Measurements from ENCODE around the gene PSMA4.
A peak's percentile ranks its signal among the peaks of the same experiment; 100 is the strongest.
"Not testable (repeated sequence)": the region's sequence is repeated elsewhere in the genome, so short reads cannot be mapped to it uniquely, and the experiment has no call there.

Gene PSMA4

DNA sequence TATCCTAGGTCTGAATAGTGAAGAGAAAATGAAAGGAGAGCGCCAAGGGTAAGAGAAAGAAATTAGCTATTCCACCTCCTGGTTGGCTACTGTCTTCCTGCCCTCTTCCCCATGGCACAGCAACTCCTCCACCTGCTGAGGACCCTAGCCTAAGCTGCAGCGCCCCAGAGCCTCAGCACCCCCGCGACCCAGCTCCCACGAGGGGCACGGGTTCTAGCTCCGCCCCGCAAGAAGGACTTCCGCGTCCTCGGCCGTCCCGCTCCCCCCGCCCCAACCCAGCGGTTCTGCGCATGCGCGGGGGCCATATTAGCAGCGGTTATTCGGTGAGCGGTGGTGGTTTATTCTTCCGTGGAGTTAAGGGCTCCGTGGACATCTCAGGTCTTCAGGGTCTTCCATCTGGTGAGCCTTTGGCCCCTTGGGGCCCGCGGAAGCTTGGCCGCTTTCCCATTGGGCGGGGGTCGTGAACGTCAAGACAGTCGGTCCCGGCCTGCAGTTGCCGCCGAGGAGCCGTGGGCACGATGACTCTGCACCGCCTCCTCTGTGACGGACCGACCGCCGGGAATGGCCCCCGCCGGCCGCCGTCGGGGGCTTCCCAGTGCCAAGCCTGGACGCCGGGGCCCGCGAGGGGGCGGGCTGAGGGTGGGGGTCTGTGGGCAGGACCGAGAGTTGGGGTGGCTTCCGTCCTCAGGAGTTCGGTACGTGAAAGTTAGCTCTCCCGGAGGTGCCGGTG, at the start of gene PSMA4:
Gene PSMA4 (plus strand): TSS at position 304 of the 730 bp plus-strand sequence. CDS start 1,484 bp downstream, outside the sequence.
- peak; percentile 95 for DNase-seq

DNA sequence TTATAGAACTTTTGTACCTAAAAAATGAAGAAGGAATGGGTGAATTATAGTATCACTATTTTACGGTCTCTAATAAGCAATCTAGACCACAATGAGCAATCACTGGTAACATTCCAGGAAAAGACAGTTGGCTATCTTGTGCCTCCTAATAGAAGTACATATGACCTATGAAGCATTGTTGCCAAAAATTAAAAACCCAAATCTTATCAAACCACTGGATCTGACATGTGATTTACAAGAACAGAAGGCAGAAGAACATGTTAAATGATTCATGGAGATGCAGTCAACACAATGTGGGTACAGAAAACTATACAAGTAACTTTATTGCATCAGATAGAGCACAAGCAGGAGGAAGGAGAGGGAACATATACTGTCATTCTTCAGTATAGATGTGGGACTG, 47.4 kb upstream of the PSMA4 start:
- no peak for DNase-seq

DNA sequence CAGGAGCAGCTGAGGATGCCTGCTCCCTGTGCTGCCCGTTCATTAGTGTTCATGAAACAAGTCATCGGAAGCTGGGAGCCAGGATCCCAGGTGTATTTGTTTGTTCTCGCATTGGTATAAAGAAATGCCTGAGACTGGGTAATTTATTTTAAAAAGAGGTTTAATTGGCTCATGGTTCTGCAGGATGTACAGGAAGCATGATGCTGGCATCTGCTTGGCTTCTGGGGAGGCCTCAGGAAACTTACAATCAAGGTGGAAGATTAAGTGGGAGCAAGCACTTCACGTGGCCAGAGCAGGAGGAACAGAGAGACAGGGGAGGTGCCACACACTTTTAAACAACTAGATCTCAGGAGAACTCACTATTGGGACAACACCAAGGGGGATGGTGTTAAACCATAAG, 38.4 kb upstream of the PSMA4 start:
- DNase-seq, result no peak

DNA sequence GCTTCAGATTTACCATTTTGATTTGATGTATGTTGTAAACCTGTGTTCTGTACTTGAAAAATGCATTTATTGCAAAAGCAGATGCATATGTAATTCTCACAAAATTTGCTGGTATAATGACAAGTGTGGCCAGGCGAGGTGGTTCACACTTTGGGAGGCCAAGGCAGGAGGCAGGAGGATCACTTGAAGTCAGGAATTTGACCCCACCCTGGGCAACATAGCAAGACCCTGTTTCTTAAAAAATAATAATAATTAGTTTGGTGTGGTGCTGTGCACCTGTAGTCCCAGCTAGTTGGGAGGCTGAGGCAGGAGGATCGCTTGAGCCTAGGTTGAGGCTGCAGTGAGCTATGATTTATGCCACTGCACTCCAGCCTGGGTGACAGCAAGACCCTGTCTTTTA, 37.6 kb upstream of the PSMA4 start:
- no peak for DNase-seq

DNA sequence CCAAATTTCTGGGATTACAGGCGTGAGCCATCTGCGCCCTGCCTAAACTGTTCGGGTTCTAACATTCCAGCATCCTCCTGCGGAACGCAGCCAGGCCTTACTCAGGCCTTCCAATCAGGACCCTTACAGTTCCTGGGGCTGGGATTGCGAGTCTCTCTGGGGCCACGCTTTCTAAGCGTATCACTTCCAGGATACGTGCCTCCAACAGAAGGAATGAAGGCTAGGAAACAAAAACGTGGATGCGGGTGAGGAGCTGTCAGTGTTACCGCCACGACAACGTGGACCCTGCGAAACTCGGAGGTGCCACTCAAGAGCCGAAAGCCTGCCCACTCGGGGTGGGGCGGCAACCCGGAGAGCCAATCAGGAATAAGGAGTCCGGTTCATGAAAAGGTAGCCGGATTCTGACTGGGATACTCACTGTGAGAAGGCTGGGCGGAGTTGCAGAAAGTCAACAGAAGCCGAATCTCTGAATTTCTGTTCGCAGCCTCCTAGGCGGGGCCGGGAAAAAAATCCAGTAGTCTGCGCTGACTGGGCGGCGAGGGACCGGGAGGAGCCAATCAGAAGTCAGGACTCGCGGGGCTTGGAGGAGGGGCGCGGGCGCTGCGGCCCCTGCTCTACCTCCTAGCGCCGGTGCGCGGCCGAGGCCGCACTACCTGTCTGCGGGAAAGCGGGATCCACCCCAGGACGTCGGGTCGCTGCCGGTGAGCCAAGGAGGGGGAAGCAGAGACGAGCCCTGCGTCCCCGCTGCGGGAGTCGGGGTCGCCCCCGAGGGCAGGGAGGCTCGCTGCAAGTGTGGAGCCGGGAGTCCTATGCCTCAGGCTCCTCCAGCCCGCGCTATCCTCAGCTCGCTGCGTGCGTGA, 33.0 kb upstream of the PSMA4 start, which contains the start of gene HYKK:
Gene HYKK (plus strand): TSS at position 607 of the 860 bp plus-strand sequence. CDS start 5,512 bp downstream, outside the sequence.
- peak; percentile 79 for DNase-seq

DNA sequence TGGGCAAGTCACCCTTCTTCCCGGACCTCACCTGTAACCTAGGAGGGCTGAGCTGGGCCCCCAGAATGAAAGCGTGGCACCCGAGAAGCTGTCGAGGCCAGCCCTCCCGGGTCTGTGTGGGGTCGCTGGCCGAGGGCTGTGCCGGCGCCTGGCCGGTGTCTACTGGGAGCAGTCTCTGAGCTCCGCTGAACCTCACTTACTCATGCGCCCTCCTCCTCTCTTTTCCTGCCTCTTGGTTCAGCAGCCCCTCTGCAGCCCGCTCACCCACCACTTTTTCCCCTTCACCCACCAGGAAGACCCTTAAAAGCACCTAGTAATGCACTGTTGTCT, 32.4 kb upstream of the PSMA4 start:
- DNase-seq, result no peak

DNA sequence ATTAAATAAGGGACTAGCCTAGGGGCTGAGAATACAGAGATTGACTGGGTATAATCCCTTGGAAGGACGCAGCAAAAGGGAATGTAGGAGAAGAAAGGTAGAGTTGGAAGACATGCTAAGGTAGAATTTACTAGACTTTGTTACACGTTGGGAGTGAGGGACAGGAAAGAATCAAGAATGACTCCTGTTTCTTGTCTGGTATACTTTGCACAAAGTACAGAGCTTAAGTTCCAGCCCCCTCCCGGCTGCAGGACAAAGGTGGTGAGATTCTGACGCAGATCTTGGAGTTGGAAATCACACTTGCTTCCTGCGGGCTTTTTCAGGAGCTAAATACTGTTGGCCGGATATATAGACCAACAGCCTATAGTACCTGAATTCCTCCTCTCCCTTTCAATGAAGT, 32.0 kb upstream of the PSMA4 start:
- no peak for DNase-seq

DNA sequence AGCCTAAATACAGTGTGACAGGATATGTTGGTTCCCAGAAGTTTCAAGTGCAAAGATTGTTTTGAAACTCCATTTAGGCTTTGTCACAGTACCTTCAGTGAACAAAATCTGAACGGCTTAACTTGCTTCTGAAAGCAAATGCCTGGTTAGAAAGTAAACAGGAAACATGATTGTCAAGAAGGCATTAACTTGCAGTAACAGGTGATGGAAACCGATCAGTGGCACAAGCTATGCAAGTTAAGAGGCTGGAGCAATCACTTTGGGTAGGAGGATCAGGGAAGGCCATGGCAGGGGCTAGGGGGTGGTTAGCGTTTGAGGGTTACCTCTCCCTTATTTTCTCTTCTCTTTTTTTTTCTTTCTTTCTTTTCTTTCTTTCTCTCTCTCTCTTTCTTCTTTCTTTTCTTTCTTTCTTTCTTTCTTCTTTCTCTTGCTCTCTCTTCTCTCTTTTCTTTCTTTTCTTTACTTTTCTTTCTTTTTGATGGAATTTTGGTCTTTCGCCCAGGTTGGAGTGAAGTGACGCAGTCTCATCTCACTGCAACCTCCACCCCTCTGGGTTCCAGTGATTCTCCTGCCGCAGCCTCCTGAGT, 30.4 kb upstream of the PSMA4 start:
- no peak for DNase-seq

DNA sequence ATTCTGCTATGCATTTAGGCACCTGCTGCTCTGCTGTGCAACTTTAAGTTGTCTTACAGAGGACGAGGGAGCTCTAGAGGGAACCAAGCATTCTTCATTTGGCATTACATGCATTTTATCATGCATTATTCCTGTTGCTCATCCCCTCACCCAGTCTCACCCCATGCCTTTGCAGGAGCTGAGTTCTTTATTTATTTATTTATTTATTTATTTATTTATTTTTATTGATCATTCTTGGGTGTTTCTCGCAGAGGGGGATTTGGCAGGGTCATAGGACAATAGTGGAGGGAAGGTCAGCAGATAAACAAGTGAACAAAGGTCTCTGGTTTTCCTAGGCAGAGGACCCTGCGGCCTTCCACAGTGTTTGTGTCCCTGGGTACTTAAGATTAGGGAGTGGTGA, 20.2 kb upstream of the PSMA4 start:
- DNase-seq, result not testable (repeated sequence)

DNA sequence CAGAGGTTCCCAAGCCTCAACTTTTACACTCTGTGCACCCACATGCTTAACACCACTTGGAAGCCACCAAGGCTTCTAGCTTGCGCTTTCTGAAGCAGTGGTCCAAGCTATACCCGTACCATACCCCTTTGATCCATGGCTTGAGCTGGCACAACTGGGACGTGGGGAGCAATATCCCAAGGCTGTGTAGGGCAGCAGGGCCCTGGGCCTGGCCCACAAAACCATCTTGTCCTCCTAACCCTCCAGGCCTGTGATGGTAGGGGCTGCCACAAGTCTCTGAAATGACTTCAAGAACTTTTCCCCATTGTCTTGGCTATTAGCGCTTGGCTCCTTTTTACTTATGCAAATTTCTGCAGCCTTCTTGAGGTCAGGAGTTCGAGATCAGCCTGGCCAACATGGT, 16.0 kb upstream of the PSMA4 start:
- no peak for DNase-seq

DNA sequence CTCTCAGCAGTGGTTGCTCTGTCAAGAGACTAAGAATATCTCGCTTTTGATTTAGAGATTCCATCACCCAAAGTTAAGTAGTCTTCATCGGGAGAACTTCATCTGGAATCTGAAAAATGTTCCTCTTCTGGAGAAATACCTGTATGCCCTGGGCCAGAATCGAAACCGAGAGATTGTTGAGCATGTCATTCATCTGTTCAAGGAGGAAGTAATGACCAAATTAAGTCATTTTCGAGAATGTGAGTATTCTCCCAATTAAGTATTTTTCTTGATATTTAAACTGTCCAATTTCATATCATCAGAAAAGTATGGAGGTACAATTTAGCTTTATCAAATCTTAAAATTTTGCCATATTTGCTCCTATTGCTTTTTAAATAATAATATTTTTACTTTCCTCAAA, 12.9 kb upstream of the PSMA4 start:
- DNase-seq, result no peak

DNA sequence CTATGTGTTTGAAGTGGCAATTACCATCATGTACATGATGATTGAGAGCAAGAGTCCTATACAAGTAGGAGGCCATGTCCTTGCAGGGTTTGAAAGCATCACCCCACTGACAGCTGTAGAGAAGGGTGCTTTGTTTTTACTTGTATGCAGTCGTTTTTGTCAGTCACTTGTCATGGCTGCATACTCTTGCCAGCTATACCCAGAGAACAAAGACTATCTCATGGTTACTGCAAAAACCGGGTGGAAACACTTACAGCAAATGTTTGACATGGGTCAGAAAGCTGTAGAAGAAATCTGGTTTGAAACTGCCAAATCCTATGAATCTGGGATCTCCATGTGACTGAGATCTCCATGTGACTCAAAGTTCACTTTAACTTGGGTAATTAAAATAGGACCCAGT, 6.9 kb upstream of the PSMA4 start:
- no peak for DNase-seq

DNA sequence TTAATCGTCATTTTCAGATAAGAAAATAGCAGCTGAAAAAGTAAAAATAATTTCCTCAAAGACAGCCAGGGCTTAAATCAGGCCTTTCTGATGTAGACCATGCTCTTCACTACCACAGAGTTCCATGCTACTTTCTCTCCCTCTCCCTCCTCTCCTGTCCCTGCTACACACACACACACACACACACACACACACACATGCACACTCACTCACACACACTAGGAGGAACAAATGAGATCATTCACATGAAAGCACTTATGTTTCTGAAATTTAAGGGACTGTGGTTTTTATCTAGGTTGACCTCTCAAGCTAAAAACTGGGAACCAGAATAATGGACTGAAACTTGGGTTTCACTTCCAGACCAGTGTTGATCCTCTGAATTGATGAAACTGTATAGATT, 4.1 kb upstream of the PSMA4 start:
- no peak for DNase-seq

DNA sequence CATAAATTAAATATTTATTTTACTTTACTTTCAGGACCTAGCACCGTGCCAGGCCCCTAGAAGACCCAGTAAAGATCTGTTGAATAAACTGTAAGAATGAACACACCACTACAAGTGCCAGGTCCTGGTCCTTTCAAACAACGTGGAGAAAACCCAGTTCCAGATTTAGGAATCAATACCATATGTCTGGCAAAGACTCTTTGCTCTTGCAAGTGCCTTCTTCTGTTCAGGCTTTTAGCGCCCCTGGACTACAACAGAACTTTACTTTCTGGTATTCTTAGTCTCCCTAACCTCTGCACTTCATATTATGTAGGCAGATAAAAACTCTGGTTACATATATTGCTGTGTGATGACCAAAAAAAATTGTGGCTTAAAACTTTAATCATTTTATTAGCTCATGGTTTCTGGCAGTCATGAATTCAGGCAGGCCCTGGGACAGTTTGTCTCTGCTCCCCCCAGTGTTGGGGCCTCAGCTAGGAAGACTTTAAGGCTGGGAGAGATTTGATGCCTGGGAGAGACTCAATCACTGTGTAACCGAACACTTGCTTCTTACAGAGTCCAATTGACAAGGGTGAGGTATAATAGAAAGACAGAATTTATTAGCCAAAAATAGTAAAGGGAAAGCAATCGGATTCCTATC, 2.9 kb upstream of the PSMA4 start:
- DNase-seq, result no peak

DNA sequence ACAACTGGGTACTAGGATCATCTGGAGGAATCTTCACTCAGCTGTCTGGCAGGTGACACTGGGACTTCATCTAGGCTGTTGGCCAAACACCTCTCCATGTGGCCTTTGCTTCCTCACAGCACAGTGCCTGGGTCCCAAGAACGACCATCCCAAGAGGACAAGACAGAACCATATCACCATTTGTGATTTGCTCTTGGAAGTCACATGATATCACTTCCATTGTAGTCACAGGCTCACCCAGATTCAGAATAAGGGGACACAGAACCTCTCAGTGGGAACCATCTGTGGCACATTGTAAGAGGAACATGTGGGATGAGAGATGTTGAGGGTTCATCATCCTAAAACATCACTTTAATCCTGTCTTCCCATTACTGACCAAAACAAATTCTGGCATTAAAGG, 1.9 kb upstream of the PSMA4 start:
- no peak for DNase-seq

DNA sequence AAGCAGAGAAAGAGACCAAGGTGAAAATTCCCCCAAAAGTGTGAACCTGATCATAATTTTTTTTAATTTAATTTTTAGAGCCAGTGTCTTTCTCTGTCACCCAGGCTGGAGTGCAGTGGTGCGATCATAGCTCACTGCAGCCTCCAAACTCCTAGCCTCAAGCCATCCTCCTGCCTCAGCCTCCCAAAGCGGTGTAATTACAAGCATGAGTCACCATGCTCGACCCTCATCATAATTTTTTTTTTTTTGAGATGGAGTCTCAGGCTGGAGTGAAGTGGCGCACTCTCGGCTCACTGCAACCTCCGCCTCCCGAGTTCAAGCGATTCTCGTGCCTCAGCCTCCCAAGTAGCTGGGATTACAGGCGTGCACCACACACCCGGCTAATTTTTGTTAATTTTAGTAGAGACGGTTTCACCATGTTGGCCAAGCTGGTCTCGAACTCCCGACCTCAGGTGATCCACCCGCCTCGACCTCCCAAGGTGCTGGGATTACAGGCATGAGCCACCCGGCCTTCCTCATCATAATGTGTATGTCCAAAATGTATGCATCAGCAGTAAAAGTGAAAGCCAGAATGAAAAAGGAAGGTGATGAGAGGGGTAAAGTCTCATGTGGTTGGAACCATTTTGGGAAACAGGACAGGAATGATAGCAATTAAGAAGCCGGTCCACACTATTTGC, 642 bp upstream of the PSMA4 start:
- DNase-seq, result not testable (repeated sequence)

DNA sequence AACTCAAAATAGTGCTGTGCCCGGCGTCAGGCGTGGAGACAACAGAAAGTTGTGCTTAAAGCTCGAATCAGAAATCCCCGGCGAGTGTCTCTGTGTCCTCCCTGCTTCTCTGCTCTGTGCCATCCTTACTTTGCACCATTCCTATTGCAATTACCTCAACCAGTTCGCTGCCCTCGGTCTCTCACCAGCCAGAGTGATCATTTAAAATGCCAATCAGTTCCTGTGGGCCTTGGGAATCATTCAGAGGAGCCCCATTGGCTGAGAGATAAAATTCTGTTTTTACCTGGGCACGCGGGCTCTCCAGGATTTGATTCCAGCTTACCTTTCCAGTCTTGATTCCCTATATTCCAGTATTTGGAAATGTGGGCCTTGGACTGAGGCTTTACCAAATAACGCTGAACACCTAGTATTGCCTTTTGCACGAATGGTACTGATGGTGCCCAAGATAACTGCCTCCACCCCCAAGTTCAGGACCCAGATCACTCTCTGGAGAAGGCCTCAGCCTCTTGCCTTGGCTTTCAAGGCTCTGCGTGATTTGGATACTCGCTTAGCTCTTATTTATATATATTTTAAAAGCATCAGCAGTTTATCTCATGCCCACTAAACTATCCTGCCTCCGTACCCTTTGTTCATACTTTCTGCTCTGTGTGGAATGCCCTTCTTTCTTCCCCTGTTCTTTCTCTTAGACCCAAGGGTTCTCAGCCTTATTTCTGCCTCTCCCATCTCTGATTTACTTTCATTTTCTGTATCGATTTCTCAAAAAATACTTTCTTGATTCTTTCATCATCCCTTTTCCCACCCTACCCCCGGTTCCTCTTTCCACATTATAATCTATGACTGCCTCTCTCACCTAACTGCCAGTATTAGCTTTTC, 863 bp downstream of the PSMA4 start:
- DNase-seq, result peak; percentile 12

DNA sequence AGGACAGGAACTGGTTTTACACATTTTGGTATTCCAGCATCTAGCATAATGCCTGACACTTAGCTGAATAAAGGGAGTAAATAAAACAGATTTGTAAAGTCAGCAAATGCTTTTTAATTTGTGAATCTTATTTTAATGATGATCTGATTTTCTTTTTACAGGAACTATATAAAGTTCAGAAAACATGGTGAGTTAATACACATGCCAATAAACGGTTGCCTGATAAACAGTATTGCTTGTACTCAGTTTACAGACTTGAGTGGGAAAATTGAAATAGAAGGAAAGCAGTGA, 1.4 kb downstream of the PSMA4 start:
- no peak for DNase-seq

DNA sequence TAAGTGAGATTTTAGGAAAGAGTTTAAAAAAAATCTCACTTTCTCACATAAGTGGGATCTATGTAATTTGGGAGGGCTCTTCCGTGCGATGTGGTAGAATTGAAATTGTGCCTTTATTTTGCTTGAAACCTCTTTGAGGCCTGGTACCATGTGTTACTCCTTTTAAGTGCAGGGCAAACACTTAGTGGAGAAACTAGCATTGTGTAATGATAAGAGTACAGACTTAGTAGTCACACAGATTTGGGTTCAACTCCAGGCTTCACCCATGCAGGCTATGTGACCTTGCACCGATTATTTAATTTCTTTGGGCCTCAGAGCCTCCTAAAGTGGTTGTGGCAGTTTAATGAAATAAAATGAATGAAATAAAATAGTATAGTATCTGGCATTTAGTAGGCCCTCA, 2.4 kb downstream of the PSMA4 start:
- DNase-seq, result no peak

DNA sequence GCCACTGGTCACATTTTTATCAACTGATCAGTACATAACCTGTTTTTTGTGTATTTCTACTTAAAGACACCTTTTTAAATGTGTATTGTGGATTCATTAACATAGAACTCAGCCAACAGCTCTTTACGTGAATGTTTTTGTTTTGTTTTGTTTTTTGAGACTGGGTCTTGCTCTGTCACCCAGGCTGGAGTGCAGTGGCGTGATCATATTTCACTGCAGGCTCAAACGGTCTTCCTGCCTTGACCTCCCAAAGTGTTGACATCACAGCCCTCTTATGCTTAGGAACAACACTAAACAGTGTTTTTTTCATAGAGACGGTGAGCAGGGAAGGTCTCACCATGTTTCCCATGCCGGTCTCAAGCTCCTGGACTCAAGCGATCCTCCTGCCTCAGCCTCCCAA, 9.9 kb downstream of the PSMA4 start:
- DNase-seq, result no peak

DNA sequence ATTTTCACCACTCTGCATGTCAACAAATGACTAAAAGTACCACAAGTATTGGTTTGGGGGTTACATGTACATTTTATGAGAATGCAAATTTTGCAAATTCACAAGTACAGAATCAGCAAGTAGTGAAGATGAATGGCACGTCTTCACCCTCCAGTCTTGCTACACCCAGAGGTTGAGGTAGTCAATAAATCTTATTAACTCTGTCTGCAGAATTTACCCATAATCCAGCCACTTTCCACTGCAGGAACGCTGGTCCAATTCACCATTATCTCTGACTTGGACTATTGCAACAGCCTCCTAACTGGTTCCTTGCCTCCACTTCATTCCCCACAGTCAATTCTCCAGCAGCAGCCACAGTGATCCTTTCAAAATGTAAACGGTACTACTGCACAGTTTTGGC, 10.6 kb downstream of the PSMA4 start:
- DNase-seq, result no peak

DNA sequence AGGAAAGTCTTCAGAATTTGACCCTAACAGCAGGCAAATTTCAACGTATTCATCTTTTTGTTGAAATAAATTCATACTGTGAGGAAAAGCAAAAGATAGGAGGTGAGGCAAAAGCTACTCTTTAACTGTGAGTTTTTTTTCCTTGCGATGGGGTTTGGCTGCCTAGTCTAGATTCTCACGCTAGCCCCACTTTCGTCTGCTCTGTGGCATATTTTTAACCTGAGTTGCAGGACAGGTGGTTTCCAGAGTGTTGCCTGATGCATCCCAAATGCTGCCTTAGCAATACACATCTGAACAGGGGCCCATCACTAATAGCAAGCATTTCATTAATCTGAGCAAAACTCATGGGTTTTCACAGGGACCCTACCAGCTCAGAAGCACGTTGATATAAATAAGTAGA, 11.7 kb downstream of the PSMA4 start:
- no peak for DNase-seq
